Measurements from ENCODE around the gene MBD3. TPM values are rescaled to one million over a fixed set of nuclear protein-coding genes. Genes with fewer than 3 reads are reported as not detected.

MBD3 gene
- total RNA-seq, 4 donors from 2014 or later: 61.4 to 121 (median 68.7) TPM

- H3K27ac ChIP-seq: no peak overlapping the region
- DNase-seq: no peak
- peaks cover 43% of the 10 kb centered on the region for H3K27me3 ChIP-seq
- in situ Hi-C loops (cut with MboI; ENCODE audit: low pct_ligation_motif_present in 1 of 4, low pct_unique_long_range_greater_than_20kb in 1 of 4, low sequenced_read_pairs in 3 of 4) (loop anchor here (25.0 kb wide), 3 partner anchors 158 to 283 kb away; partner anchors contain the start of gene ATP8B3 (in 1 of the 4)), intact Hi-C loops (cut with DNase I; ENCODE audit: low total_unique reads) (no loop called here)
- TF ChIP-seq POLR2AphosphoS5 (IDR thresholded peaks at IDR 0.05): no peak
- no peak for TF ChIP-seq CTCF (IDR thresholded peaks at IDR 0.05)
- no peak for TF ChIP-seq POLR2A (IDR thresholded peaks at IDR 0.05)
- no peak for TF ChIP-seq EP300 (IDR thresholded peaks at IDR 0.05; ENCODE audit: low read depth)
- H3K4me3 ChIP-seq: no peak overlapping the region
- no peaks in the 10 kb centered on the region for H3K36me3 ChIP-seq
- WGBS, 2 donors (ENCODE audit: low coverage in 1 of 2): 68 to 80% methylated on average over 5 to 12 of the region's 16 CpGs
- no peaks in the 10 kb centered on the region for H3K9me3 ChIP-seq
- H3K4me1 ChIP-seq: no peaks in the 10 kb centered on the region
Observed at GRCh38 chr19:1529430-1529816, 63.2 kb downstream of the MBD3 start.

GRCh38 chr19:1528596-1529429, 63.9 kb downstream of the MBD3 start:
- H3K36me3 ChIP-seq: no peaks in the 10 kb centered on the region
- peaks cover 49% of the 10 kb centered on the region for H3K27me3 ChIP-seq
- DNase-seq: no peak
- no peak overlapping the region for H3K27ac ChIP-seq
- in situ Hi-C loops (cut with MboI; ENCODE audit: low pct_ligation_motif_present in 1 of 4, low pct_unique_long_range_greater_than_20kb in 1 of 4, low sequenced_read_pairs in 3 of 4) (loop anchor here (25.0 kb wide), 3 partner anchors 158 to 283 kb away; partner anchors contain the start of gene ATP8B3 (in 1 of the 4)), intact Hi-C loops (cut with DNase I; ENCODE audit: low total_unique reads) (no loop called here)
- H3K9me3 ChIP-seq: no peaks in the 10 kb centered on the region
- H3K4me3 ChIP-seq: no peak overlapping the region
- peaks cover 0 to 3% (median 1%) of the 10 kb centered on the region in 4 donors for H3K4me1 ChIP-seq
- no peak for TF ChIP-seq EP300 (IDR thresholded peaks at IDR 0.05; ENCODE audit: low read depth)
- TF ChIP-seq POLR2A (IDR thresholded peaks at IDR 0.05): no peak
- no peak for TF ChIP-seq POLR2AphosphoS5 (IDR thresholded peaks at IDR 0.05)
- no peak for TF ChIP-seq CTCF (IDR thresholded peaks at IDR 0.05)
- WGBS, 2 donors (ENCODE audit: low coverage in 1 of 2): 77% methylated on average over 17 of the region's 23 CpGs; no CpG with 5 or more reads in 1 of the 2 donors

GRCh38 chr19:1527650-1528309, 64.9 kb downstream of the MBD3 start:
- intact Hi-C loops (cut with DNase I; ENCODE audit: low total_unique reads) (no loop called here), in situ Hi-C loops (cut with MboI; ENCODE audit: low pct_ligation_motif_present in 1 of 4, low pct_unique_long_range_greater_than_20kb in 1 of 4, low sequenced_read_pairs in 3 of 4) (loop anchor here (25.0 kb wide), 3 partner anchors 160 to 285 kb away; partner anchors contain the start of gene ATP8B3 (in 1 of the 4))
- Histone ChIP-seq H3K27ac (no peak overlapping the region), H3K4me3 (no peak overlapping the region), H3K36me3 (no peaks in the 10 kb centered on the region), H3K9me3 (no peaks in the 10 kb centered on the region), H3K27me3 (peaks cover 53% of the 10 kb centered on the region), H3K4me1 (peaks cover 0 to 7% (median 3%) of the 10 kb centered on the region in 4 donors)
- TF ChIP-seq POLR2A (IDR thresholded peaks at IDR 0.05): no peak
- TF ChIP-seq CTCF (IDR thresholded peaks at IDR 0.05): no peak
- TF ChIP-seq POLR2AphosphoS5 (IDR thresholded peaks at IDR 0.05): no peak
- no peak for TF ChIP-seq EP300 (IDR thresholded peaks at IDR 0.05; ENCODE audit: low read depth)
- 35 to 61% methylated on average over 3 to 27 of the region's 27 CpGs for WGBS, 2 donors (ENCODE audit: low coverage in 1 of 2)
- no peak for DNase-seq

GRCh38 chr19:1526979-1527649, 65.6 kb downstream of the MBD3 start:
- H3K27me3 ChIP-seq: peaks cover 57% of the 10 kb centered on the region
- in situ Hi-C loops (cut with MboI; ENCODE audit: low pct_ligation_motif_present in 1 of 4, low pct_unique_long_range_greater_than_20kb in 1 of 4, low sequenced_read_pairs in 3 of 4): loop anchor here (25.0 kb wide), 3 partner anchors 160 to 285 kb away; partner anchors contain the start of gene ATP8B3 (in 1 of the 4)
- 23 to 61% methylated on average over 5 to 18 of the region's 18 CpGs for WGBS, 2 donors (ENCODE audit: low coverage in 1 of 2)

More at GRCh38 chr19:1526979-1527649, 65.6 kb downstream of the MBD3 start:
- DNase-seq: no peak
- no peak overlapping the region for H3K27ac ChIP-seq
- H3K4me1 ChIP-seq: peaks cover 0 to 7% (median 3%) of the 10 kb centered on the region in 4 donors
- intact Hi-C loops (cut with DNase I; ENCODE audit: low total_unique reads): no loop called here
- no peaks in the 10 kb centered on the region for H3K36me3 ChIP-seq
- H3K4me3 ChIP-seq: no peak overlapping the region
- TF ChIP-seq CTCF (IDR thresholded peaks at IDR 0.05) (no peak), POLR2A (IDR thresholded peaks at IDR 0.05) (no peak), EP300 (IDR thresholded peaks at IDR 0.05; ENCODE audit: low read depth) (no peak), POLR2AphosphoS5 (IDR thresholded peaks at IDR 0.05) (no peak)
- H3K9me3 ChIP-seq: no peaks in the 10 kb centered on the region

All from transverse colon (tissue), 4 donors.